A549 (cell line): ENCODE measurements around the gene HSPG2. TPM values are rescaled to one million over a fixed set of nuclear protein-coding genes. Genes with fewer than 3 reads are reported as not detected.

Experiments used
- ATAC-seq, 2 experiments: fragments of 200-7000 bp in 1 of 2; fragments of >200 bp in 1 of 2; cut with Nextera tagmentation in 1 of 2; cut with Tn5 transposase in 1 of 2; 3 replicates each; pipeline versions ENCODE4 v1.8.0 to v1.9.1; 2018 to 2020; ENCODE audit warnings: mild to moderate bottlenecking in 1 of 2, moderate library complexity in 1 of 2
- CTCF ChIA-PET: fragments of 300-600 bp; sonication (Branson Sonifier 250); formaldehyde crosslinking; extraction: SDS; loops from one replicate; lab custom pipeline; 2021; ENCODE audit warnings: antibody characterized with exemption, inconsistent platforms; lab: Yijun Ruan, JAX
- POLR2A ChIA-PET: fragments of 350-600 bp; formaldehyde crosslinking; extraction: SDS; loops from one replicate; lab custom pipeline; 2021; ENCODE audit warnings: antibody characterized with exemption, inconsistent platforms; lab: Yijun Ruan, JAX
- DNase-seq, 2 experiments: peaks; one replicate each; pipeline versions ENCODE4 v3.0.0 to v3.0.0-alpha.2; 2011 to 2016; ENCODE audit warnings: low read depth in 1 of 2, low spot score in 1 of 2
- FAIRE-seq: peaks from 2 replicates; lab custom pipeline; 2011; peaks lifted over from hg19 to GRCh38; lab: Jason Lieb, UNC
- H3K27ac ChIP-seq, 2 experiments: fragments of >200 bp; sonication (Bioruptor Twin); formaldehyde crosslinking; 3 replicates each; pipeline ENCODE4 v1.5.1; 2016 to 2017
- H3K4me1 ChIP-seq: fragments of >200 bp; sonication (Bioruptor Twin); formaldehyde crosslinking; 3 replicates; pipeline ENCODE4 v1.6.1; 2016
- H3K4me2 ChIP-seq: fragments of >200 bp; sonication (Bioruptor Twin); formaldehyde crosslinking; 3 replicates; pipeline ENCODE4 v1.6.1; 2016
- H3K4me3 ChIP-seq: fragments of >200 bp; sonication (Bioruptor Twin); formaldehyde crosslinking; 3 replicates; pipeline ENCODE4 v1.5.1; 2016
- H3K9me3 ChIP-seq: fragments of >200 bp; sonication (Bioruptor Twin); formaldehyde crosslinking; 3 replicates; pipeline ENCODE4 v1.6.1; 2016
- CBX8 ChIP-seq: fragments of 200-600 bp; sonication (generic); IDR thresholded peaks from 2 replicates; pipeline ENCODE4 v1.6.1; 2016
- CHD2 ChIP-seq: fragments of 150-350 bp; IDR thresholded peaks from 2 replicates; pipeline ENCODE4 v1.6.1; 2014; ENCODE audit warnings: low read length; ENCODE audit not compliant: partially characterized antibody
- EP300 ChIP-seq, 2 experiments: fragments of >200 bp; sonication (Bioruptor Twin); formaldehyde crosslinking; IDR thresholded peaks; 2 replicates in 1 of 2; 3 replicates in 1 of 2; pipeline ENCODE4 v1.6.1; 2016 to 2017
- GATA3 ChIP-seq: IDR thresholded peaks from 2 replicates; pipeline ENCODE4 v1.6.1; 2012; ENCODE audit warnings: borderline replicate concordance
- HDAC2 ChIP-seq: fragments of 200-600 bp; sonication (generic); IDR thresholded peaks from 2 replicates; pipeline ENCODE4 v1.6.1; 2016
- HEYL ChIP-seq: fragments of 250-450 bp; sonication (Bioruptor Pico); IDR thresholded peaks from 2 replicates; pipeline ENCODE4 v1.8.0; 2021; ENCODE audit warnings: mild to moderate bottlenecking, moderate library complexity
- HOXB13 ChIP-seq: fragments of 250-450 bp; sonication (Bioruptor Pico); IDR thresholded peaks from 2 replicates; pipeline ENCODE4 v1.5.0; 2020; ENCODE audit warnings: low read depth, mild to moderate bottlenecking, moderate library complexity
- HOXB5 ChIP-seq: fragments of 250-450 bp; sonication (Bioruptor Pico); IDR thresholded peaks from 2 replicates; pipeline ENCODE4 v1.5.0; 2020; ENCODE audit warnings: mild to moderate bottlenecking, moderate library complexity
- JUN ChIP-seq, 2 experiments: fragments of >200 bp; sonication (Bioruptor Twin); formaldehyde crosslinking; IDR thresholded peaks; 2 replicates in 1 of 2; 3 replicates in 1 of 2; pipeline ENCODE4 v1.6.1; 2016 to 2017
- JUNB ChIP-seq: fragments of >200 bp; sonication (Bioruptor Twin); formaldehyde crosslinking; IDR thresholded peaks from 2 replicates; pipeline ENCODE4 v1.6.1; 2016
- KDM1A ChIP-seq: fragments of 200-600 bp; sonication (generic); IDR thresholded peaks from 2 replicates; pipeline ENCODE4 v1.6.1; 2016; ENCODE audit warnings: low read depth, mild to moderate bottlenecking
- NFE2L2 ChIP-seq: fragments of 150-350 bp; conservative IDR thresholded peaks from 2 replicates; pipeline ENCODE4 v1.6.1; 2014; ENCODE audit warnings: low read length
- NPAS2 ChIP-seq: fragments of 250-450 bp; sonication (Bioruptor Pico); IDR thresholded peaks from 2 replicates; pipeline ENCODE4 v1.8.0; 2022; ENCODE audit warnings: mild to moderate bottlenecking, moderate library complexity, borderline replicate concordance
- PHF8 ChIP-seq: fragments of 200-600 bp; sonication (generic); IDR thresholded peaks from 2 replicates; pipeline ENCODE4 v1.6.1; 2016; ENCODE audit warnings: low read depth, mild to moderate bottlenecking, antibody characterized with exemption, moderate library complexity, borderline replicate concordance
- RAD21 ChIP-seq, 2 experiments: fragments of >200 bp in 1 of 2; sonication (Bioruptor Twin) in 1 of 2; formaldehyde crosslinking in 1 of 2; IDR thresholded peaks in 1 of 2; conservative IDR thresholded peaks in 1 of 2; 2 replicates in 1 of 2; 3 replicates in 1 of 2; pipeline ENCODE4 v1.6.1; 2012 to 2018; ENCODE audit warnings: inconsistent platforms in 1 of 2
- RNF2 ChIP-seq: fragments of 200-600 bp; sonication (generic); IDR thresholded peaks from 2 replicates; pipeline ENCODE4 v1.6.1; 2016; ENCODE audit warnings: low read depth, mild to moderate bottlenecking, antibody characterized with exemption, moderate library complexity, borderline replicate concordance
- SREBF2 ChIP-seq: fragments of 450-650 bp; IDR thresholded peaks from 2 replicates; pipeline ENCODE4 v1.6.1; 2014; ENCODE audit warnings: mild to moderate bottlenecking, moderate library complexity
- TFCP2L1 ChIP-seq: fragments of 250-450 bp; sonication (Bioruptor Pico); IDR thresholded peaks from 2 replicates; pipeline ENCODE4 v1.5.0; 2021; ENCODE audit warnings: mild to moderate bottlenecking
- TP53 ChIP-seq: fragments of 250-450 bp; sonication (Bioruptor Pico); IDR thresholded peaks from 2 replicates; pipeline ENCODE4 v1.5.0; 2021; ENCODE audit warnings: mild to moderate bottlenecking, moderate library complexity
- ZC3H11A ChIP-seq: fragments of 450-650 bp; IDR thresholded peaks from 2 replicates; pipeline ENCODE4 v1.6.1; 2014; ENCODE audit warnings: antibody characterized with exemption, mild to moderate bottlenecking
- ZFP36 ChIP-seq: fragments of 450-650 bp; IDR thresholded peaks from 2 replicates; pipeline ENCODE4 v1.6.1; 2014; ENCODE audit warnings: borderline replicate concordance; ENCODE audit not compliant: partially characterized antibody
- ZSCAN20 ChIP-seq: fragments of 250-450 bp; sonication (Bioruptor Pico); IDR thresholded peaks from 2 replicates; pipeline ENCODE4 v1.8.0; 2022; ENCODE audit warnings: mild to moderate bottlenecking, moderate library complexity
- WGBS: methylation state at CpG from one replicate; pipeline ENCODE4 v1.1.6; 2017; ENCODE audit errors: missing lambda C conversion rate; 5-methylcytosine and 5-hydroxymethylcytosine counted together
- polyA plus RNA-seq, 4 experiments: library from polyadenylated mRNA; depleted of rRNA in 3 of 4; stranded (reverse); fragments of >200 nt; fragmentation: RNase III in 1 of 4; extraction: RNeasy Plus Mini Kit Qiagen cat#74134 plus additional on column Dnase treatment in 1 of 4; gene quantifications; 2 replicates in 3 of 4; 3 replicates in 1 of 4; pipeline ENCODE4 v1.2.3, GENCODE V29; 2011 to 2017
- TF ChIP-seq, protein P1 (sequence below): fragments of >200 bp; sonication (Bioruptor Twin); formaldehyde crosslinking; IDR thresholded peaks from 2 replicates; pipeline ENCODE4 v1.6.1; 2016
- TF ChIP-seq, protein P2 (sequence below): fragments of 150-350 bp; IDR thresholded peaks from 2 replicates; pipeline ENCODE4 v1.6.1; 2014; ENCODE audit warnings: low read depth, mild to moderate bottlenecking, low read length

Gene HSPG2
- polyA plus RNA-seq, 2 of the 4 experiments (the other 2 are of a cell fraction) = 7.0 to 42.7 TPM

DNA sequence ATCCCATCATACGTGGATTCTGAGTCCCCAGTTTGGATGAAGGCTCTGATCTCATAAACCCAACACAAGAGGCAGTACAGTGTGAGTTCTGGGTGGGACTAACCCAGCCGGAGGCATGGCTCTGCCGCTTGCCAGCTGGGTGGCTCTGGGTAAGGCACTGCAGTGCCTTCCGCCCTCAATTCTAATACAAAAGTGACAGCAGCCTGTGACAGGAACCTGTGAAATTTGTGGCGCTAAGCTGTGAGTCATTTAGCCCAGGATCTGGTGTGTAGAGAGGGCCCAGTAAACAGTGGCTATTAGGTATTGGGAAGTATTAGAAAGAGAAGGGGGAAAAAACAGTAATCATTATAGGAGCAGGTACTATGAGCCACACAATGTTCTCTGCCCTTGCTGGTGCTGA, 23.3 kb downstream of the HSPG2 start:
- DNase-seq = no peak
- ChIA-PET POLR2A (interaction anchor here (0.9 kb wide), 1 partner anchor 18 kb away, joined by 3 read pairs; no protein-coding TSS in a partner anchor), CTCF (interaction anchor here (1.2 to 1.8 kb wide), 2 partner anchors 18 to 50 kb away, joined by 3 to 6 read pairs; no protein-coding TSS in a partner anchor)
- no peak for TF ChIP-seq NFE2L2
- TF ChIP-seq ZC3H11A = no peak
- no peak for TF ChIP-seq SREBF2
- TF ChIP-seq HOXB13 (CRISPR knock-in tag) = no peak
- TF ChIP-seq CBX8 = no peak
- no peak for TF ChIP-seq GATA3
- no peak for TF ChIP-seq JUNB
- TF ChIP-seq KDM1A = no peak
- no peak for TF ChIP-seq TP53 (CRISPR knock-in tag)
- no peak for TF ChIP-seq EP300 (IDR thresholded peaks at IDR 0.05)
- TF ChIP-seq CHD2 = no peak
- TF ChIP-seq HOXB5 = no peak
- TF ChIP-seq HDAC2 = no peak
- TF ChIP-seq HEYL = no peak
- no peak for TF ChIP-seq JUN (IDR thresholded peaks at IDR 0.05)
- no peak overlapping the region for H3K4me3 ChIP-seq
- 83% methylated on average over 4 of the region's 5 CpGs for WGBS
- no peak overlapping the region for H3K4me2 ChIP-seq
- no peak for FAIRE-seq
- peak overlapping the region in 1 of 2 experiments; percentile 32; a peak in 1 of 6 replicates for H3K27ac ChIP-seq
- H3K9me3 ChIP-seq = no peaks in the 10 kb centered on the region
- H3K4me1 ChIP-seq = peaks cover 49% of the 10 kb centered on the region; the same call in 2 of the 3 replicates
- no peak for ATAC-seq

DNA sequence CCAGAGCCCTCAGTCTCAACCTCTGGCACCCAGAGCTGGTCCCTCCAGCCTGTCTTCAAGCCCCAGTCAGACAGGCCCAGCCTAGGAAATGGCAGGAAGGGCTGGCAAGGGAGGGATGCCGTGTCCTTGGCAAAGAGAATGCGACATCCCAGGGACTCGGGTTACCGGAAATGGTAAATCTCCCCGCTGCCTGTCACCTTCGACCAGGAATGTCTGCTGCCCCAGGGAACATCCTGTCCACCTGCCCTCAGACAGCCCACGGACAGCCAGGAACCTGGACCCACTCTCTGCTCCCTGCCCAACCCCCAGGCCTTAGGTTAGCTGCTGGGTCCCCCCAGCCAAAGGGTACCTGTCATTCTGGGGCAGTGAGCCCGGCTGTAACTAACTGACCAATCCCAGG, 23.9 kb downstream of the HSPG2 start:
- 81% methylated on average over 7 of the region's 8 CpGs for WGBS
- FAIRE-seq (no peak), ATAC-seq (no peak), DNase-seq (no peak)
- peak overlapping the region in 1 of 2 experiments; percentile 32; a peak in 1 of 6 replicates for H3K27ac ChIP-seq
- ChIA-PET POLR2A (interaction anchor here (0.9 kb wide), 1 partner anchor 19 kb away, joined by 3 read pairs; no protein-coding TSS in a partner anchor), CTCF (interaction anchor here (1.2 kb wide), 1 partner anchor 18 kb away, joined by 3 read pairs; no protein-coding TSS in a partner anchor)
- H3K4me2 ChIP-seq = no peak overlapping the region
- peaks cover 45% of the 10 kb centered on the region; the same call in 2 of the 3 replicates for H3K4me1 ChIP-seq
- TF ChIP-seq PHF8 (no peak), TFCP2L1 (CRISPR knock-in tag) (no peak), NPAS2 (CRISPR knock-in tag) (no peak), HOXB13 (CRISPR knock-in tag) (no peak), RNF2 (no peak), JUNB (no peak), ZFP36 (no peak), GATA3 (no peak)
- TF ChIP-seq, protein P1, sequence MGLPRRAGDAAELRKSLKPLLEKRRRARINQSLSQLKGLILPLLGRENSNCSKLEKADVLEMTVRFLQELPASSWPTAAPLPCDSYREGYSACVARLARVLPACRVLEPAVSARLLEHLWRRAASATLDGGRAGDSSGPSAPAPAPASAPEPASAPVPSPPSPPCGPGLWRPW = no peak
- no peak overlapping the region for H3K4me3 ChIP-seq
- no peaks in the 10 kb centered on the region for H3K9me3 ChIP-seq

DNA sequence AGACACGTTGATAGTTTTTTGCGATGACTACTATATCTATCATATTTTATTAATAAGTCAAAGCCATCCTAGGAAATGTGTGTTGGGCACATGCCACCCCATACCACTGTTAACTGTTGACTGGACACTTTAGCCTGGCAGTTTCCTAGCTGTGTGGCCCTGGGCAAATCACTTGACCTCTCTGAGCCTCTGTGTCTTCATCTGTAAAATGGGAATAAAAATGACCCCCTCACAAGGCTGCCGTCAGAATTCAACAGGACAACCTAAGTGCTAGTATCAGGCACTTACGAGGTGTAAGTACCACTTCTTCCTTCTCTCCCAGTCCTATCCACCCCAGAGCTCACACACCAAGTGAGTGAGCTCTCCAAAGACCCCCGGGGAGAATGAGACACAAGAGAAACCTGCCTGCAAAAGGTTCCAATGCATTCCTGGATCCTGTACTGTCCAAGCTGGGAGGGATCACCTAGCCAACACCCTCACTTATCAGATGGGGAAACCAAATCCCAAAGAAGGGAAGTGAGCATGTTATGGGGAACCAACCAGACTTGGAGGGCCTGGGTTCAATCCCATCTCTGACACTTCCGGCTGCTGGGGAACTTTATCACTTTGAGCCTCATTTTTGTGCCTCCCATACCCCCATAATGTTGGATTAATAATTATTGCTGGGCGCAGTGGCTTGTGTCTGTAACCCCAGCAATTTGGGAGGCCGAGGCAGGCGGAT, 24.9 kb downstream of the HSPG2 start:
- ChIA-PET CTCF (interaction anchor here (1.2 kb wide), 1 partner anchor 19 kb away, joined by 3 read pairs; no protein-coding TSS in a partner anchor), POLR2A (no interaction called here)
- Histone ChIP-seq H3K4me2 (no peak overlapping the region), H3K27ac (peak overlapping the region in 1 of 2 experiments; percentile 68; a peak in 1 of 6 replicates), H3K9me3 (no peaks in the 10 kb centered on the region), H3K4me3 (no peak overlapping the region), H3K4me1 (peaks cover 45% of the 10 kb centered on the region; the same call in 2 of the 3 replicates)
- no peak for DNase-seq
- no peak for FAIRE-seq
- TF ChIP-seq ZSCAN20 (CRISPR knock-in tag) (no peak), NFE2L2 (no peak), ZFP36 (peak; percentile 20), RAD21 (conservative IDR thresholded peaks at IDR 0.05 in 1 of 2, IDR thresholded peaks at IDR 0.05 in 1 of 2) (no peak), HOXB5 (no peak)
- TF ChIP-seq, protein P2, sequence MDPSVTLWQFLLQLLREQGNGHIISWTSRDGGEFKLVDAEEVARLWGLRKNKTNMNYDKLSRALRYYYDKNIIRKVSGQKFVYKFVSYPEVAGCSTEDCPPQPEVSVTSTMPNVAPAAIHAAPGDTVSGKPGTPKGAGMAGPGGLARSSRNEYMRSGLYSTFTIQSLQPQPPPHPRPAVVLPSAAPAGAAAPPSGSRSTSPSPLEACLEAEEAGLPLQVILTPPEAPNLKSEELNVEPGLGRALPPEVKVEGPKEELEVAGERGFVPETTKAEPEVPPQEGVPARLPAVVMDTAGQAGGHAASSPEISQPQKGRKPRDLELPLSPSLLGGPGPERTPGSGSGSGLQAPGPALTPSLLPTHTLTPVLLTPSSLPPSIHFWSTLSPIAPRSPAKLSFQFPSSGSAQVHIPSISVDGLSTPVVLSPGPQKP = no peak
- no peak for ATAC-seq
- 86% methylated on average over 9 of the region's 9 CpGs for WGBS
